ENCODE data around the gene MPZ.
"Not testable (repeated sequence)": the region's sequence is repeated elsewhere in the genome, so short reads cannot be mapped to it uniquely, and the experiment has no call there.

The MPZ gene

DNA sequence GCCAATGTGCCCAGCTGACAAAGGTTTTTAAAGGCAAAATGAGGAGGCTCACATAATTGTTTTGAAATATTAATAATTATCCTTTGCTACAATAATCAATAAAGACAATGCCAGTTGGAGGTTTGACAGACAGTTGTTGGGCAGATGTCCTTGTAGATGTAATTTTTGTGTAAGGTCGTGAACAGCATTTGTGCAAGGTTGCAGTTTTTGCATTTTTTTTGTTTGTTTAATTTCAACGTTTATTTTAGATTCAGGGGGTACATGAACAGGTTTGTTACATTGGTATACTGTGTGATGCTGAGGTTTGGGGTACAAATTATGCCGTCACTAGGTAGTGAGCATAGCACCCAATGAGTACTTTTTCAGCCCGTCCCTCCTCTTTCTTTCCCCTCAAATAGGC is 9.3 kb downstream of the MPZ start:
- DNase-seq (ENCODE audit: low read depth in 1 of 2, low spot score in 1 of 2), result no peak

DNA sequence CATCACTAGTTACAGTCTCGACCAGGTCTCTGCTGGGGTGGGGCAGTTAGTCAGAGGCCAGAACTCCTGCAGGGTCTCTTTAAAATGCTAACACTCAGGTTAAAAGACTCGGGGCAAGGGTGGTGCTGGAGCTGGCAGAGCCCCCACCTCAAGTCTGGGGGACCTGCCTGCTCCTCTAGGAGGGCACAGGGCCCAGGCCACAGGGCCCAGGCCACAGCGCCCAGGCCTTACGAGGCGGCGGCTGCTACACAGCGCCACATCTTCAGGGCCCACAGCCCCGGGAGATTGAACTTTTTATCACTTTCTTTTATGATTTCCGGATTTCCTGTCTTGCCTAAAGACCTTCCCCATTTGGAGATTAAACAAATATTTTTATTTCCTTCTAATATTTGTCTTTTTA is 10.4 kb downstream of the MPZ start:
- DNase-seq (ENCODE audit: low read depth in 1 of 2, low spot score in 1 of 2), result no peak

DNA sequence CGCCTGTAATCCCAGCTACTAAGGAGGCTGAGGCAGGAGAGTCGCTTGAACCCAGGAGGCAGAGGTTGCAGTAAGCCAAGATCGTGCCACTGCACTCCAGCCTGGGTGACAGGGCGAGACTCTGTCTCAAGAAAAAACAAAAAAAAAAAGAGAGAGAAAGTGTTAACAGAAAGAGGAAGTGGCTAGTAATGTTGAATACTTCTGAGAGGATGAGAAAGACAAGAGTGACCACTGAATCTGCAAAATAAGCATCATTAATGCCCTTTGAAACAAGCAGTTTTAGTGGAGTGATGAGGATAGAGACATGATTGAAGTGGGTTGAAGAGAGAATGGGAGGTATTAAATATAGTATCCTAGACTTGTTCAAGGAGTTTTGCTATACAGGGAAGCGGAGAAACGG is 11.7 kb downstream of the MPZ start:
- no peak for DNase-seq (ENCODE audit: low read depth in 1 of 2, low spot score in 1 of 2)

DNA sequence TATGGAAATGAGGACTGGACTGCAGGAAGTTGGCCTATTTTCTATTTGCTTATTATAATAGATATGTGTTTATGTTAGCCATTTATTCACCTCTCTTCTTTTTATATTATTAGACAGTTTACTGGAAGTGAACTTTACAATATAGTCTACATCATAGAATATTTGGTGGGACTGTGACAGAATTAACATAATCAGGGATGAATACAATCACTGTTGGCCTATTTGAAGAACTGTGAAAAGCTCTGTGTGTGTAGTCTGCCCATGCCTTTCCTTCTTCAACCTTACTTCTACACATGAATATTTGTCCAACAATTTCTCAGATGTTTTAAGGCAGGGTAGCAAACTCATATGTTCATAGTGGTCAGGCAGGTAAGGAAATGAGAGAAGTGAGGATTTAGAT is 12.4 kb downstream of the MPZ start:
- DNase-seq (ENCODE audit: low read depth in 1 of 2, low spot score in 1 of 2), result no peak

DNA sequence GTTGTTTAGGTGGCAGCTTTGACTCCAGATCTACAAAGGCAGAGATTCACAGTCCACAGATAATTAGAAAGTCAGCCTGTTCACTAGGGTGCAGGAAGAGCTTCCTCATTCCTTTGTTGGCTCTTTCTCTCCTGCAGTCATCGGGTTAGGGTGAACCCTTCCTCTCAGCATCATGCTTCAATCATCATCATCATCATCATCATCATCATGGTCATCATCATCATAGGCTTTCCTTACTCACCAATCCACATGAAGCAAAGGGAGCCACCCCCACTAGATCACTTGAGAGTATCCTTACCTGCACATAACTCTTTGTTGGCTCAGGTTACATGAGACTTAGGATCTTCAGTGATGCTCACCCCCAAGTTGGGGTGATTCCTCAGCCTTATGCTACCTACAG is 19.0 kb downstream of the MPZ start:
- DNase-seq (ENCODE audit: low read depth in 1 of 2, low spot score in 1 of 2), result no peak

DNA sequence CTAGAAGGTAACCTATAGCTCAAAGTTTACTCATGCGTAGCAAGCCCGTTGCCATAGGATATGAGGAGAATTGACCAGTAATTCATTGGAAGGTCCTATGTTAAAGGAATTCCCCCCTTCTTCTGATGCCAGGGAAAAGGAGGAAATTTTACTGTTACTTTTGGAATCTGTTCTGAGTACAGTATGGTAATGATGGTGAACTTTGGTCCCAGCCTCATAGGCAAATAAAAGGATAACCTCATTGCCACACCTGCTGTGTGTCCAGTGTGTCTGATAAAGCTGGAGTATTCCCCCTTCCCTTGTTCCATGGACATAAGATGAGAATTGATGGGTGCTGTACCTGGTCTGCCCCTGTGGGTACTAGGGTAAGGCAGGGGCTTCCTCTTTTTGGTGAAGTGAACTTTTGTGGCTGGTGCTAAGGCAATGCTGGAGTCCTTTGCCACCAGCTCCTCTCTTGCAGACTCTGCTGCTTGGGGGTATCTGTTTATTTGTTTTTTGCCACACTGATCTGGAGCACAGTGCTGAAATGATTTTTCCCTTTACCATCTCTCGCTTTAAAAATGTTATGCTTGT is 22.2 kb downstream of the MPZ start:
- DNase-seq (ENCODE audit: low read depth in 1 of 2, low spot score in 1 of 2), result no peak

DNA sequence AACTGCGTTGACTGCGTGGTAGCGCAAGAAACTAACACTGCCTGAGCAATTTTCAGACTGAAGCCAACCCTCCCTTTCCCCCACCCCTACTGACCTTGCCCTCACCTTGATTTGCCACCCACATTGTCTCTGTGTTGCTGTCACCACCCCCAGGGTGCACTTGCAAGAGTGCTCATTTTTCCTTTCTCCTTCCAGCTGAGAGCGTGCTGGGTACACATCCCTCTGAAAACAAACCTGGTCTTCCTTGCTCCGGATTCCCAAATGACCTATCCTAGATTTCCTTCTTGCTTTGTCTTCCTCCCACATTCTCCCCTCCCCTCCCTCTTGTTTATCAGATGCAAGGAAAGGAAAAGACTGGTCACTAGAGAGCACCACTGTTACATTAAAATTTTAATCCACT is 24.2 kb downstream of the MPZ start:
- no peak for DNase-seq (ENCODE audit: low read depth in 1 of 2, low spot score in 1 of 2)

DNA sequence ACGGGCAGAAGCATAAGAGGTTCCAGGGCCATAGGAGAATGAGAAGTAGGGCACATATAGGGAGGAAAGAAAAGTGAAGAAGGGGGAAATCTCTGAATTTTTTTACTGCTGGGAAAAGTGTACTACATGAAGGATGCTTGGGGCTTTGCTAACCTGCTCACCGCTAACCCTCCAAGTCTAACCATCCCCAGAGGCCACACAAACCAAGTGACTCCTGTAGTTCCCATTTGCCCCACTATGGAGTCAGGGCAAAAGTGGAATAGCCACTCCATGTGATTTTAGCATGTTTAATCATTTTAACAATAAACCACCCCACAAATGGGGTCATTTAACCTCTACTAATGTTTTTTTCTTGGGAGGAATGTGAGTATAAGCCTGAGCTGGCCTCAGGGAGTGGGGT is 24.7 kb downstream of the MPZ start:
- no peak for DNase-seq (ENCODE audit: low read depth in 1 of 2, low spot score in 1 of 2)

DNA sequence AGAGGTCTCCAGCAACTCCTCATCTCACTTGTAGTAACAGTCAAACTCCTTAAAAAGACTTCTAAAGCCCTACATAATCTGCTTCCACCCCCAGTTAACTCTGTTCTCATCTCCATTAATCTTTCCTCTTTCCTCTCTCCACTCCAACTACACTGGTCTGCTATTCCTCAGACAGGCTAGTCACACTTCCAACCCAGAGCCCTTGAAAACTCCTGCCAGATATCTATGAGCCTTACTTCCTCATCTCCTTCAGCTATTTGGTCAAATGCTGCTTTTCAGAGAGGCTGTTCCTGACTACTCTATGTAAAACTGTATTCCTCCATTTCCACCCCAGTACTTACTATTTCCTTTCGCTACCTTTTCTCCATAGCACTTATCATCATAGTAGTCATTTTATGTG is 26.8 kb downstream of the MPZ start:
- DNase-seq (ENCODE audit: low read depth in 1 of 2, low spot score in 1 of 2), result no peak

DNA sequence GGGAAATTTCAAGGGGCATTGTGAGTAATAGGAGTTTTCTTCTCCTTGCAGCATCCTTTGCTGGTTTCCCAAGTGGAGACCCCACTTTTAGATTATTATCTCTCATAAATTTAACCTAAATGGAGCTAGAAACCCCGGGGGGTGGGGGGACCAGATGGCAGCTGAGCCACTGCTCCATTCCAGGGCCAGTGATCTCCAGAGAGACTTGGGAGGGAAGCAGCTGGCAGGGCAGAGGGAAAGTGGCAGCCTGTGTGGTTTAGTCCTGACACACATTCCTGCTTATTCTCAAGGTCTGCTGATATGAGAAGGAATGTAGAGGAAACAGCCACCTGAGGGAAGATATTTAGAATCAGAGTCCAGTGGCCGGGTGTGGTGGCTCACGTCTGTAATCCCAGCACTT is 34.9 kb downstream of the MPZ start:
- DNase-seq (ENCODE audit: low read depth in 1 of 2, low spot score in 1 of 2), result no peak

DNA sequence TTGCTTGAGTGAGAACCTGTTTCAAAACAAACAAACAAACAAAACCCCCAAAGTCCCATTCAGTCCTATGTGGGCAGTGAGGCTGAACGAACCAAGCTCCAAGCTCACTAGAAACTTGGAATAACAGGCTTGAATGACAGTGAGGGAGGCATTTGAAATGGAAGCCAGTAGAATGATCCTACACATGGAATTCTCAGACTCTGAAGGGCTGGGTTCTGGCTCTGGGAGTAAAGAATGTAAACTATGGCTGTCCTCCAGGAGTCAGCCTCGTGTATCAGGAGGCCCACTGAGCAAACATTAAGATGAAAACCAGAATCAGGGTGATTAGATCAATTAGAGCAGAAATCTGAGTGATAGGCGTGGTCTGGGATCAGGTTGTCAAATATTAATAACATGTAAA is 36.4 kb downstream of the MPZ start:
- DNase-seq (ENCODE audit: low read depth in 1 of 2, low spot score in 1 of 2), result no peak

DNA sequence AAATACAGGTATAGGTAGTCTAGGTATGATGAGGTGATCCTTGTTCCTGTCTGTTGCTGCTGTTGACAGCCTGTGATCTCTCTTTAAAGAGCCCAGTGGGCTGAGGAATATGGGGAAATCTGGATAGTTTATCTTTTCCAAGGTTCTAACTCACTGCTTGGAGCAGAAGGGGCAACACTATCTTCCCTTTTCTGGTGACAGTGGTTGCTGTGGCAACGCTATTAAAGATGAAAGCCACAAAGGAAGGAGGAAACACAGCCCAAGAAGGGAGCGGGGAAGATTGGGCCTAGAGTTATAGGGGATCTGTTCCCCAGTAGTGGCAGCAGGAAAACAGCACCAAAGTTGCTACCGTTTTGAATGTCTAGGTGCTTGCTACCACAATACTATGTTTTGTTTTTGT is 42.4 kb downstream of the MPZ start:
- no peak for DNase-seq (ENCODE audit: low read depth in 1 of 2, low spot score in 1 of 2)

DNA sequence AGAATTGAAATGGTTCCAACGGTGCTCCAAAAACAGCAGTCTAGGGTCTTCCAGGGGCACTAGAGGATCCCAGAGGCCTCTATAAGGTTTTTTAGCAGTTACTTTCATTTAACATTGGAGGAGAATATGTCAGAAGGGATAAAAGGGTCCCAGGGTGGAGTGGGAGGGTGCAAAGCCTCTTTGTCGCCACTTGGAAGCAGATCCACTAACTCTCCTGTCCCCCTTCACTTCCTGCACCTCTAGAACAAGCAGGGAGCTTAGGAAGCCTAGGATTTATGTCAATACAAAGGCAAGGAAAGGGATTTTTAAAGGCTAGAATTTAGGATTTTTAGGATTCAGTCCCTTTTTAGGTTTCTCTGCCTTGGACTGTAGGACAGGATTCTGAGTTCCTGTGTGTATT is 42.9 kb downstream of the MPZ start:
- DNase-seq (ENCODE audit: low read depth in 1 of 2, low spot score in 1 of 2), result no peak

DNA sequence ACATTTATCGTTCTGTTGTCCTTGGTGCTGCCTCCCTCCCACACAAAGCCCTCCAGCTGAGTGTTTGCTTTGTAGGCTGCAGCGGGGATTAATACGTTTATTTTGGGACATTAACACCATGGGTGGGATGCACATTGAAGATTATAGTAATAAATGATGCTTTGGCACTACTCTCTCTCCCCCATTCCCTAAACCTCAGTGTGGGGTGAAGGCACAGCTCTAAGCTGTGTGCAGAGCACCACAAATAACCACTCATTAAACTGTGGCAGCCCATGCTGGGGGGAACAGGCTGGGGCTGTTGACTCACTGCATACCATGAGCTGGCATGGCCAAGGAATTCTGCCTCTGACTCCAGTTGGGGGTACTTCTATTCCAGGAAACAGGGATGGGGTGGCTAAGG is 43.6 kb downstream of the MPZ start:
- no peak for DNase-seq (ENCODE audit: low read depth in 1 of 2, low spot score in 1 of 2)

DNA sequence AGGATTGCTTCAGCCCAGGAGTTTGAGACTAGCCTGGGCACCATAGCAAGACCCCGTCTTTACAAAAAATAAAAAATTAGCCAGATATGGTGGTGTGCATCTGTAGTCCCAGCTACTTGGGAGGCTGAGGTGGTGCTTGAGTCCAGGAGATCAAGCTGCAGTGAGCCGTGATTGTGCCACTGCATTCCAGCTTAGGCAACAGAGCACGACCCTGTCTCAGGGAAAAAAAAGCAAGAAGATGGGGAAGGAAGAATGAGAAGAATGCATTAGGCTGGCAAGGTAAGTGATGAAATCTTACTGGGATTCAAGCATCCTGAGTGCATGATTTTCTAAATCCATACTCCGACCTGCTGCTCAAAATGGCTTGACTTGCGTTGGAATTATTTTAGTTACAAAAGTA is 44.5 kb downstream of the MPZ start:
- DNase-seq (ENCODE audit: low read depth in 1 of 2, low spot score in 1 of 2), result no peak

DNA sequence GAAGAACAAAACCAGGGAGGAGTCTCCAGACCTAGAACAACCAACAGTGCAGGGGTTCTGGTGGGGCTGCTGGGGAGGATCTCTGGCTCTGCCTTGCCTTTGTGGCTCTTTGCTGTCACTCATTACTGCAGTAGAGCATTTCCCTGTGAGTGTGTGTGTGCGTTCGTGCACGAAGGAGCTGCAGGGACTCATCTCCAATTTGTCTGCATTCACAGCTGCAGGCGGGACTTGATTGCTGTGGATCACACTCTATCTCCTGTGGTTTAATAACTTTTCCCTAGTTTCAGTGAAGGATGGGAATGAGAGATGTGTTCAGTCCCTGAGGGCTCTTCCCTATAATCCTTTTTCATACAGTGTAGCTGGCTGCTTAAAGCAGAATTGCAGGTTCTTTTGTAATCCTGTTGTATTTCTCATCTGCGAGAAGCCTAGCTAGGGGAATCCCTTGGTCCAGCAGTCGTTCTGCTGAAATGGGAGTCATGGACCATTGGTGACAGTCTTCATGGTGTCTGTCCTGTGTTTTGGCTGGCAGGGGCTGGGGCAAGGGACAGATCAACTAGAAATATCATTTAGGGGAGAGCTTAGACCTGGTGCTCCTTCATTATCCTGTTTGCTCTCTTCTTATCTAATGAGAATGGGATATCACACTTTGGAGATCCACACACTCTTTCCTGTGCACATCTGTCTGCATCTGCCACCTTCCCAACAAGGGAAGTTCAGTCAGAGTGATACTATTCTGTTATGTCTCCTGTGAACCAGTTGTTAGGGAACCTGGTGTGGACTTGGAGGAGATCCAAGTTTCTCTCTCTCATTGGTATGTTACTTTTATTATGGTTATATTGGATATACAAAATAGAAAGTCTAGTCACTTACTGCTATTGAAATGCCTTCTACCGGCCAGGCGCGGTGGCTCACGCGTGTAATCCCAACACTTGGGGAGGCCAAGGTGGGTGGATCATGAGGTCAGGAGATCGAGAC is 48.2 kb downstream of the MPZ start:
- DNase-seq (ENCODE audit: low read depth in 1 of 2, low spot score in 1 of 2), result no peak

DNA sequence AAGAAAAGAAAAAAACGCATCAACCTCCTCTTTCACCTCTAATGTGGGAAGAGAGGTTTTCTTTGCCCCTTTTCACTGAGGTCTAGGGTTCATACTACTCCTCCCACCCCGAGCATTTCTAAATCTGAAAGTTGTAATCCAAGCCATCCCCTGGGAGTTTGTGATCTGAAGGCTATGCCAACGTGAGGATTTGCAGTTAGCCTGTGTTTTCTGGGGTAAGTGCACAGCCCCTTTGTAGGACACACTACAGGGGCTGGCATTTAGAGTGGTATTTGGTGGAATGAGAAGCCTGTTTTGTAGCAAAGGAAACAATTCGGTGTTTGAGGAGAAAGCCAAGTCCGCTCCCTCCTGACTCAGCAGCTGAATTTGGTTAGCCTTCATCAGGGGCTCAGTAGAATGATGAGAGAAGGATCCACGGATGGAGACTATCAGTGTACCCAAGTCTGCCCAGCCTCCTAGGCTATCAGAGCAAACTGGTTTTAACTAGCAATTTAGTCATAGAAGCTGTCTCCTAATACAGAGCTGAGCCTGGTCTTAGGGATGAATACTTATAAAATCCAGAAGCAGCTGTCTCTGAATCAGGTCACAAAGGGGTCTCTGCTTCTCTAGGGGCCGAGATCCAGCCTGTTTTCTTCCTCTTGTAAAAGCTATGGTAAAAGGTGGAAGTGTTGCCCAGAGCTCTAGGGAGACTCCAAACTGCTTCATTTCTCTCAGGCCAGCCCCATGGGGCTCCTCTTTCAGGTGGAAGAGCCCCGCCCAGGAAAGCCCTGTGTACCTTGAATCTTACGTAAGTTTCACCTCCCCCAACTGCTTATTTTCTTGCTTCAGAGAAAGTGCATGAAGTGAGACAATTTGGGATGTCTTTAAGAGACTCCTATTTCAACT is 49.1 kb downstream of the MPZ start:
- no peak for DNase-seq (ENCODE audit: low read depth in 1 of 2, low spot score in 1 of 2)

DNA sequence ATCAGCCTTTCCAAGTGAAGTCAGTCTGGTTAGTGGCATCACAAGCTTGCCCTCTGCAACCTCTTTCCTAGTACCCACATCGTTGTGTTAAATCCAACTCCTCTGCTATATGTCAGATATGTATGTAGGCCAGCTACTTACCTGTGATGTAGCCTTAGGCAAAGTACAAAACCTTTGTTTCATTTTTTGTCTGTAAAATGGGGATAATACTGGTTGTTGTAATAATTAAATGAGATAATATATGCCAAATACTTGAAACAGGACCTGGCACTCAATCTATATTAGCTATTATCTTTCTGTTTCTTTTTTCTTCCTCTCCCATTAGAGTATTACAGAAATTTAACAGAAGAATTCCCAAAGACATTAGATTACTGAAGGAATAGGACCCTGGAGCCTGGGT is 50.0 kb downstream of the MPZ start:
- DNase-seq (ENCODE audit: low read depth in 1 of 2, low spot score in 1 of 2), result no peak

DNA sequence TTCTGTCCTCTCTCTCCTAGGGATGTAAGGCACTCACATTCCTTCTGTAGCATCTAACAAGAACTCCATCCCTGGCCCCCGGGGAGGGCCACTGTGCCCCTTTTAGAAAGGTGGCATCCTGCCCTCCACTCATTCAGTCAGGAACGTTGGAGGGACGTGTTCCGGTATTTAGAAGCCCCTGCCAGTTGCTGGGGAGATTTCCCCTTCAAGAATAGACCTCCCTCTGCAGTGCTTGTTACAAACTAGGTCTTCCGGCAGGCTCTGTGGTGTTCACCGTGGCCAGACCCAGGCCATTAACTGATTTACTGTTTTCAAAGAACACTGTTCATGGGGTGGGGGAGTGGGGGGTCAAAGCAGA is 50.4 kb downstream of the MPZ start:
- no peak for DNase-seq (ENCODE audit: low read depth in 1 of 2, low spot score in 1 of 2)

DNA sequence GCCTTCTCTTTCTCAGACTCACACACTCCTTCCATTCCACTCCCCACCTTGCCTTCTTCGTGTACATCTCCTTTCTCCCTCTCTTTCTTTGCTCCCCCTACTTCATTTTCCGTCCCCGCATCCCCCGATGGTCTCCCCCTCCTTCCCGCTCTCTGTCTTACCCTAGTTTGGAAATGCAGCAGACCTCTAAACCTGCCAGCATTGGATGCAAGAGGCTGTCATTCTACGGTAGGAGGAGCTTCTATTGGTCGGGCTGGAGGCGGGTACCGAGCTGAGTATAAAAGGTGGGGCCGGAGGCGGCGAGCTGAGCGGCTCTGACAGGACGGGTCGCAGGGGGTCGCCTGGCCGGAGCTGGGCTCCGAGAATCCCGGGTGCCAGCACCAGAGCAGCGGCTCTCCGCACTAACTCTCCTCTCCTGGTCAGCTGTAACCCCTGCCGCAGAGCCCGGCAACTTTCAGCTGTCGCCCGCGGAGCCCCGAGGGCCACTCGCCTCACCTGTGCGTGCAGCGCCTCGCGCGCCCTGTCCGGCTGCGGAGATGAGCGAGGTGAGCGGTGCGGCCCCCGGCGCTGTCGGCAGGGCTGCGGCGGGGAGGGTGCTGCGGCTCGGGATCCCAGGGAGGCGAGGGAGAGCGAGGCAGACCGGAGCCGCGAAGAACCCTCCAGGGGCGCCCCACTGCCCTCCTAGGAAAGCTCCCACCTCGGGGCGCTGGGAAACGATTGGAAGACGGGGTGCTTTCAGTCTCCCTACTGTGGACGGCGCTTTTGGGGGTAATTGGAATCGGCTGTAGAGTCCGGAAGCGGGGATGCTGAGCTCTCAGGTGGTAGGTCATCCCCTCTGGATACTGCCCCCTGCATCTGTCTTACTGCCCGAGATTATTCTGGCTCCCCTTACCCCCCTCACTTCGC is 51.1 kb downstream of the MPZ start, which contains the start of gene PCP4L1:
TSS of gene PCP4L1 (plus strand) at position 307 of the 906 bp plus-strand sequence. CDS start at position 537, 230 bp downstream.
- peak in 1 of 2 donors; percentile 18 for DNase-seq (ENCODE audit: low read depth in 1 of 2, low spot score in 1 of 2)

DNA sequence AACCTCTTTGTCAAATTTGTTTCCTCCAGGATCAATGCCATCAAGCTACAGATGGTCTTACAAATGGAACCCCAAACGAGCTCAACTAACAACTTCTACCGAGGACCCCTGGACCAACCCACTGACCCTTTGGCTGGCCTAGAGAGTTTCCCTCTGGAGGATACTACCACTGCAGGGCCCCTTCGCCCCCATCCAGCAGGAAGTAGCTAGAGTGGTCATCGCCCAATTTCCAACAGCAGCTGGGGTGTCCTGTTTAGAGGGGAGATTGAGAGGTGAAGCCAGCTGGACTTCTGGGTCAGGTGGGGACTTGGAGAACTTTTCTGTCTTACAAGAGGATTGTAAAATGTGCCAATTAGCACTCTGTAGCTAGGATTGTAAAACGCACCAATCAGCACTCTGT is 52.7 kb downstream of the MPZ start:
- DNase-seq (ENCODE audit: low read depth in 1 of 2, low spot score in 1 of 2), result not testable (repeated sequence)

Measured in stimulated activated CD4-positive, alpha-beta T cell treated with anti-CD3 and anti-CD28 coated beads, Interleukin-15, amount 100 ng/mL, for 1 hour (primary cell).